Measurements from ENCODE around the gene SH3GLB1. TPM values are rescaled to one million over a fixed set of nuclear protein-coding genes. Genes with fewer than 3 reads are reported as not detected.

SH3GLB1 gene
- total RNA-seq, 1 experiment from 2014 or later, result 42.4 TPM

GRCh38 chr1:86747304-86747703, 42.9 kb downstream of the SH3GLB1 start:
- no TSS peak for BruUV-seq (replicated peaks)
- no peaks in the 10 kb centered on the region for H3K9me3 ChIP-seq (ENCODE audit: control insufficient read depth in 1 of 2, insufficient read depth in 1 of 2, low read depth in 1 of 2, low read length in 2 of 2)
- no peak overlapping the region for H3K4me2 ChIP-seq (ENCODE audit: low read length)
- H3K4me1 ChIP-seq (ENCODE audit: control insufficient read depth in 1 of 2, insufficient read depth in 2 of 2, low read length in 2 of 2), result no peaks in the 10 kb centered on the region
- H2AFZ ChIP-seq (ENCODE audit: low read depth, low read length, poor library complexity, severe bottlenecking), result no peak overlapping the region
- no peak for ATAC-seq
- TF ChIP-seq EZH2phosphoT487 (IDR thresholded peaks at IDR 0.05; ENCODE audit: borderline replicate concordance) (no peak), ZFX (IDR thresholded peaks at IDR 0.05) (no peak)
- POLR2A ChIA-PET, result no interaction called here
- H3K79me2 ChIP-seq (ENCODE audit: insufficient read depth, low read length), result no peaks in the 10 kb centered on the region
- no peaks in the 10 kb centered on the region for H4K20me1 ChIP-seq (ENCODE audit: insufficient read depth)
- intact Hi-C loops (cut with micrococcal nuclease), result no loop called here
- no peaks in the 10 kb centered on the region for H3K27me3 ChIP-seq (ENCODE audit: insufficient read depth, low read length)
- H3K9me2 ChIP-seq (ENCODE audit: insufficient read depth), result no peaks in the 10 kb centered on the region
- no peak overlapping the region for H3K9ac ChIP-seq (ENCODE audit: low read length)
- H3K27ac ChIP-seq (ENCODE audit: low read depth, low read length), result no peak overlapping the region
- no peak overlapping the region for H3K4me3 ChIP-seq (replicated peaks in 1 of 2; ENCODE audit: low read depth in 1 of 2, low read length in 2 of 2)
- RAD21 ChIA-PET (ENCODE audit: low non-redundant PET in 1 of 2, low total read pairs in 2 of 2, uncharacterized antibody in 2 of 2, unreplicated experiment in 2 of 2), result no interaction called here
- CTCF ChIA-PET, result no interaction called here
- H3K36me3 ChIP-seq (ENCODE audit: control insufficient read depth in 1 of 2, insufficient read depth in 2 of 2, low read length in 2 of 2), result peaks cover 0 to 9% of the 10 kb centered on the region in 2 experiments; a peak in 2 of 4 replicates
- DNase-seq (ENCODE audit: low read depth, low spot score), result no peak

- POLR2A ChIA-PET, result no interaction called here
- RAD21 ChIA-PET (ENCODE audit: low non-redundant PET in 1 of 2, low total read pairs in 2 of 2, uncharacterized antibody in 2 of 2, unreplicated experiment in 2 of 2), result no interaction called here
- Histone ChIP-seq H3K27ac (ENCODE audit: low read depth, low read length) (no peak overlapping the region), H3K9me2 (ENCODE audit: insufficient read depth) (no peaks in the 10 kb centered on the region), H3K79me2 (ENCODE audit: insufficient read depth, low read length) (no peaks in the 10 kb centered on the region), H3K4me1 (ENCODE audit: control insufficient read depth in 1 of 2, insufficient read depth in 2 of 2, low read length in 2 of 2) (no peaks in the 10 kb centered on the region), H3K9me3 (ENCODE audit: control insufficient read depth in 1 of 2, insufficient read depth in 1 of 2, low read depth in 1 of 2, low read length in 2 of 2) (no peaks in the 10 kb centered on the region), H3K9ac (ENCODE audit: low read length) (no peak overlapping the region), H2AFZ (ENCODE audit: low read depth, low read length, poor library complexity, severe bottlenecking) (no peak overlapping the region), H3K27me3 (ENCODE audit: insufficient read depth, low read length) (no peaks in the 10 kb centered on the region), H3K36me3 (ENCODE audit: control insufficient read depth in 1 of 2, insufficient read depth in 2 of 2, low read length in 2 of 2) (no peaks in the 10 kb centered on the region), H3K4me3 (replicated peaks in 1 of 2; ENCODE audit: low read depth in 1 of 2, low read length in 2 of 2) (no peak overlapping the region), H4K20me1 (ENCODE audit: insufficient read depth) (no peaks in the 10 kb centered on the region), H3K4me2 (ENCODE audit: low read length) (no peak overlapping the region)
- no TSS peak for BruUV-seq (replicated peaks)
- ATAC-seq (no peak), DNase-seq (ENCODE audit: low read depth, low spot score) (no peak)
- intact Hi-C loops (cut with micrococcal nuclease), result no loop called here
- CTCF ChIA-PET, result interaction anchor here (1.0 to 1.5 kb wide), 2 partner anchors 44 to 369 kb away, joined by 4 to 5 read pairs; partner anchors contain the start of gene SH3GLB1
- no peak for TF ChIP-seq JUND (IDR thresholded peaks at IDR 0.05)
- TF ChIP-seq SIN3A (IDR thresholded peaks at IDR 0.05; ENCODE audit: low read depth), result no peak
- TF ChIP-seq CEBPB (IDR thresholded peaks at IDR 0.05; ENCODE audit: low read depth), result no peak
- no peak for TF ChIP-seq EZH2phosphoT487 (IDR thresholded peaks at IDR 0.05; ENCODE audit: borderline replicate concordance)
- no peak for TF ChIP-seq POLR2A (IDR thresholded peaks at IDR 0.05; ENCODE audit: borderline replicate concordance, extremely low read depth, insufficient read depth, insufficient read length)
- no peak for TF ChIP-seq YY1 (IDR thresholded peaks at IDR 0.05; ENCODE audit: extremely low read depth, insufficient replicate concordance, low read depth, low read length)
- no peak for TF ChIP-seq POLR2AphosphoS5 (IDR thresholded peaks at IDR 0.05; ENCODE audit: low read depth, low read length)
- TF ChIP-seq ZFX (IDR thresholded peaks at IDR 0.05), result no peak
- no peak for TF ChIP-seq RAD21 (IDR thresholded peaks at IDR 0.05; ENCODE audit: low read depth)
- TF ChIP-seq ELF1 (IDR thresholded peaks at IDR 0.05; ENCODE audit: borderline replicate concordance, low read depth), result no peak
- TF ChIP-seq CBX3 (IDR thresholded peaks at IDR 0.05; ENCODE audit: low read depth), result no peak
- TF ChIP-seq FOSL1 (IDR thresholded peaks at IDR 0.05; ENCODE audit: low read depth), result no peak
- no peak for TF ChIP-seq ZBTB33 (IDR thresholded peaks at IDR 0.05; ENCODE audit: extremely low read depth, insufficient replicate concordance, low read length)
- TF ChIP-seq TCF7L2 (IDR thresholded peaks at IDR 0.05; ENCODE audit: borderline replicate concordance, extremely low read depth, insufficient read depth, insufficient read length), result no peak
- no peak for TF ChIP-seq ZNF274 (IDR thresholded peaks at IDR 0.05; ENCODE audit: low read depth, low read length)
- TF ChIP-seq SP1 (IDR thresholded peaks at IDR 0.05; ENCODE audit: low read depth), result no peak
Measured at GRCh38 chr1:86748622-86749373, 44.4 kb downstream of the SH3GLB1 start.
